ENCODE measurements around the gene FNDC3B.

Gene FNDC3B

DNA sequence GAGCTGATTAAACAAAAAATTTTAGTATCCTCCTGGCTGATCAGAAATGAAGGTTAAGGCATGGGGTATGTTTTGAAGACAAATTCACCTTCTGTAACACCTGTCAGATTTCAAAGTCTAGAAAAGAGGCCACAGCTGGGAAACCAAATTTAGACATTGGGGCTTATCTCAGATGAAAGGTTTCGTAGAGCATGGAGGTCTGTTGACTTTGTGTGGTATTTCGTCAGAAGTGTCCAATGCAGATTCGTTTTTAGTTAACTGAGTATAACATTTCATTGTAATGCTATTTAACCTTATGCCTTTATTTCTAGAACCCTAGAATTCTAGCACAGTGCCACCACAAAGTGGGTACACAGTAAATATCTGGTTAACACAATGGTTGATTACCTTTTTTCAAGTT, 61.7 kb downstream of the FNDC3B start:
- Histone ChIP-seq H3K4me3 (ENCODE audit: low read depth in 1 of 2, low read length in 2 of 2) (no peak overlapping the region), H3K27ac (ENCODE audit: low read depth, low read length) (no peak overlapping the region), H3K9me3 (ENCODE audit: control insufficient read depth in 1 of 2, low read length in 2 of 2) (no peaks in the 10 kb centered on the region), H3K4me1 (ENCODE audit: control insufficient read depth in 1 of 2, insufficient read depth in 2 of 2, low read length in 2 of 2) (peaks cover 8 to 73% of the 10 kb centered on the region in 2 donors), H3K27me3 (ENCODE audit: control insufficient read depth in 1 of 2, insufficient read depth in 2 of 2, low read length in 2 of 2) (no peaks in the 10 kb centered on the region), H3K9ac (ENCODE audit: low read depth in 1 of 2, low read length in 2 of 2) (no peak overlapping the region), H3K36me3 (ENCODE audit: control insufficient read depth in 1 of 2, insufficient read depth in 2 of 2, low read length in 2 of 2) (no peaks in the 10 kb centered on the region)

DNA sequence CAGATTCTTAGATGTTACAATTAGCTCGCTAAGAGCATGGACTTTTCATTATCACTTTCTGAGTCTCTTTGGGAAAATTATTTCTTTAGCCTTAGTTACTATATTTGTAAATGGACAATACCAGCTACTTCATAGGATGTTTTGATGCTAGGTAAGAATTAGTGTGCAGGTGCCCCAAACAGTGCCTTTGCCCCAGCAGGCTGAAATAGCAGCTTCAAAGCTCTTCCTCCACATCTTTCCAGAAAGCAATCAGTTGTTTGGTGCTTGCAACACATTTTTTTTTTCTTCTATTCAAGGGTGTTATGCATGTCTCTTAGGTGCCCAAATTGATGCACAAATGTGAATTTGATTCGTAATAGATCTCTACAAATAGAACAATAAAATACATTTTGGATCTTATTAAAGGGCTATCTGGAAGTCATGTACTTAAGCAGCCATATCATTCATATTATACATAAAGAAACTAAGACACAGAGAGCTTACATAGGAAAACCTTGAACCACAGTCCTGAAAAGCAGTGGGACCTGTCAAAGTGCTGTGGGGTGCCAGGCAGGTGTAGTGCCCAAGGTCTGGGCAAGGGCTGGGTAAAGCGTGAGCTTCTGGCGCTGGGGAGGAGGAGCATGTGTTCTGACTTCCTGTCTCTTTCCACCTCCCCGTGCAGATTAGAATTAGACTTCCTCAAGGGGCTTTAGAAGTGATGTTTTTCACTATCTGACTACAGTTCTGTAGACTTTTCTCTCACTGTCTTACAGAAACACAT, 62.9 kb downstream of the FNDC3B start:
- Histone ChIP-seq H3K9ac (ENCODE audit: low read depth in 1 of 2, low read length in 2 of 2) (no peak overlapping the region), H3K4me3 (ENCODE audit: low read depth in 1 of 2, low read length in 2 of 2) (no peak overlapping the region), H3K9me3 (ENCODE audit: control insufficient read depth in 1 of 2, low read length in 2 of 2) (no peaks in the 10 kb centered on the region), H3K27ac (ENCODE audit: low read depth, low read length) (no peak overlapping the region), H3K27me3 (ENCODE audit: control insufficient read depth in 1 of 2, insufficient read depth in 2 of 2, low read length in 2 of 2) (no peaks in the 10 kb centered on the region), H3K4me1 (ENCODE audit: control insufficient read depth in 1 of 2, insufficient read depth in 2 of 2, low read length in 2 of 2) (peaks cover 10 to 70% of the 10 kb centered on the region in 2 donors), H3K36me3 (ENCODE audit: control insufficient read depth in 1 of 2, insufficient read depth in 2 of 2, low read length in 2 of 2) (no peaks in the 10 kb centered on the region)

DNA sequence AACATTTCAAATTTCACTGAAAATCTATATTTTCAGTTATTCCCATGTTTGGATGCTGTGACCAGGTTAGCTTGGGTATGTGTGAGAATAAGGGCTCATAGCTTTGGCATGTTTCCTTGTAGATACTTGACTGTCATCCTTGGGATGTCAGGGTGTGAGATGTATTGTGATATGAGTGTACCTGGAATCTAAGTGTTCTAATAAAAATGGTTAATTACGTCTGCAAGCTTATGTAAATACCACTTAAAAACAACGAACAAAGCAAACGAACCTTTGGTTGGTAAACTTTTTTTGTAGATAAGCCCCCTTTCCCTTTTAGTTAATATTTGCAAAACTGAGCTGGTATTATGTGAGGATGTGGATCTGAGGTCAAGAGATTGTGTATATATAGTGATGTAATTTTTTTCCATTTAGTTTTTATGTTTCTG, 63.5 kb downstream of the FNDC3B start:
- Histone ChIP-seq H3K9ac (ENCODE audit: low read depth in 1 of 2, low read length in 2 of 2) (no peak overlapping the region), H3K27me3 (ENCODE audit: control insufficient read depth in 1 of 2, insufficient read depth in 2 of 2, low read length in 2 of 2) (no peaks in the 10 kb centered on the region), H3K4me1 (ENCODE audit: control insufficient read depth in 1 of 2, insufficient read depth in 2 of 2, low read length in 2 of 2) (peaks cover 11 to 64% of the 10 kb centered on the region in 2 donors), H3K36me3 (ENCODE audit: control insufficient read depth in 1 of 2, insufficient read depth in 2 of 2, low read length in 2 of 2) (no peaks in the 10 kb centered on the region), H3K27ac (ENCODE audit: low read depth, low read length) (no peak overlapping the region), H3K4me3 (ENCODE audit: low read depth in 1 of 2, low read length in 2 of 2) (no peak overlapping the region), H3K9me3 (ENCODE audit: control insufficient read depth in 1 of 2, low read length in 2 of 2) (no peaks in the 10 kb centered on the region)

DNA sequence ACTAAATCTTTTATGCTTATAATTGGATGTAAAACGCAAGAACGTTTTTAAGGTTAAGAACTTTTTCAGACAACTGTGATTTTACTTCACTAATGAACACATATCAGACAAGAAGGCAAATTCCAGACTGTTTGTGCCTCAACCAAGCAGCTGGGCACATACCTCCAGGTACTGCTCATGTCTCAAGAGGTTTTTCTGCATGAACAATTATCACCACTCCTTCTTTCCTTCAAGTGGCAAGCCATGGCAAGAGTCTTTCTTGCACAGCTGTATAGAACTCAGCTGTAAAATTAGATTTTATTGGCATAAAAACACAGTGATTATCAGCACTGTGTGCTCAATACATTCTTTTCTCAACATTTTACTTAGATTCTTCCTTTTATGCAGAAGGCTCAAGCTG, 64.3 kb downstream of the FNDC3B start:
- Histone ChIP-seq H3K27ac (ENCODE audit: low read depth, low read length) (no peak overlapping the region), H3K4me1 (ENCODE audit: control insufficient read depth in 1 of 2, insufficient read depth in 2 of 2, low read length in 2 of 2) (peaks cover 14 to 62% of the 10 kb centered on the region in 2 donors), H3K9ac (ENCODE audit: low read depth in 1 of 2, low read length in 2 of 2) (no peak overlapping the region), H3K4me3 (ENCODE audit: low read depth in 1 of 2, low read length in 2 of 2) (no peak overlapping the region), H3K27me3 (ENCODE audit: control insufficient read depth in 1 of 2, insufficient read depth in 2 of 2, low read length in 2 of 2) (no peaks in the 10 kb centered on the region), H3K36me3 (ENCODE audit: control insufficient read depth in 1 of 2, insufficient read depth in 2 of 2, low read length in 2 of 2) (no peaks in the 10 kb centered on the region), H3K9me3 (ENCODE audit: control insufficient read depth in 1 of 2, low read length in 2 of 2) (no peaks in the 10 kb centered on the region)

DNA sequence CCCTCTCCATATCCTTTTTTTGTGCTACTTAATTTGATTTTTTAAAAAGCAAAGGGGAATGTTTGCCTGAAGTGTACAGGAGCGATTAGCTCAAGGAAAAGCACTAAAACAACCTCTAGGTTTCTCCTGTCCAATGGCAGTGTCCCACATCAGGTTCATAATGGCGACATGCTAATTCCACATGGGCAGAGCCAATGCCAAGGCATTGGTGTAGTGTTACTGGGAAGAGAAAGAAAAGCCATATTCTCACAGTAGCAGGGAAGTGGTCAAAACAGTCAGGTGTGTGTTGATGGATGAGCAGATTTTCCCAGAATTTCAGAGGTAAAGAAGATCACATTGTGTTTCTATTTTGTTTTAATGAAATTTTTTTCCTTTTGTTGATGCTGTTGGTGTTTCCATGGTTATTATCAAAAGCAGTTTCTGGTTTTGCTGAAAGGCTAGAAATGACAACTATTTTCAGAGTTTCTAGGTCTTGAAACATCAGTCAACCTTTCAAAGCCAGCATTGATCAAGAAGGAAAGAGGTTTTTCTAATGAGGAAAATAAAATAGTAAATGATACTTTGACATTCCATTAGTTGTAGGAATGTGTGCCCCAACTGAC, 65.2 kb downstream of the FNDC3B start:
- H3K4me1 ChIP-seq (ENCODE audit: control insufficient read depth in 1 of 2, insufficient read depth in 2 of 2, low read length in 2 of 2) = peaks cover 14 to 55% of the 10 kb centered on the region in 2 donors
- H3K27ac ChIP-seq (ENCODE audit: low read depth, low read length) = no peak overlapping the region
- H3K27me3 ChIP-seq (ENCODE audit: control insufficient read depth in 1 of 2, insufficient read depth in 2 of 2, low read length in 2 of 2) = no peaks in the 10 kb centered on the region
- no peak overlapping the region for H3K9ac ChIP-seq (ENCODE audit: low read depth in 1 of 2, low read length in 2 of 2)
- no peak overlapping the region for H3K4me3 ChIP-seq (ENCODE audit: low read depth in 1 of 2, low read length in 2 of 2)
- no peaks in the 10 kb centered on the region for H3K9me3 ChIP-seq (ENCODE audit: control insufficient read depth in 1 of 2, low read length in 2 of 2)
- H3K36me3 ChIP-seq (ENCODE audit: control insufficient read depth in 1 of 2, insufficient read depth in 2 of 2, low read length in 2 of 2) = no peaks in the 10 kb centered on the region

DNA sequence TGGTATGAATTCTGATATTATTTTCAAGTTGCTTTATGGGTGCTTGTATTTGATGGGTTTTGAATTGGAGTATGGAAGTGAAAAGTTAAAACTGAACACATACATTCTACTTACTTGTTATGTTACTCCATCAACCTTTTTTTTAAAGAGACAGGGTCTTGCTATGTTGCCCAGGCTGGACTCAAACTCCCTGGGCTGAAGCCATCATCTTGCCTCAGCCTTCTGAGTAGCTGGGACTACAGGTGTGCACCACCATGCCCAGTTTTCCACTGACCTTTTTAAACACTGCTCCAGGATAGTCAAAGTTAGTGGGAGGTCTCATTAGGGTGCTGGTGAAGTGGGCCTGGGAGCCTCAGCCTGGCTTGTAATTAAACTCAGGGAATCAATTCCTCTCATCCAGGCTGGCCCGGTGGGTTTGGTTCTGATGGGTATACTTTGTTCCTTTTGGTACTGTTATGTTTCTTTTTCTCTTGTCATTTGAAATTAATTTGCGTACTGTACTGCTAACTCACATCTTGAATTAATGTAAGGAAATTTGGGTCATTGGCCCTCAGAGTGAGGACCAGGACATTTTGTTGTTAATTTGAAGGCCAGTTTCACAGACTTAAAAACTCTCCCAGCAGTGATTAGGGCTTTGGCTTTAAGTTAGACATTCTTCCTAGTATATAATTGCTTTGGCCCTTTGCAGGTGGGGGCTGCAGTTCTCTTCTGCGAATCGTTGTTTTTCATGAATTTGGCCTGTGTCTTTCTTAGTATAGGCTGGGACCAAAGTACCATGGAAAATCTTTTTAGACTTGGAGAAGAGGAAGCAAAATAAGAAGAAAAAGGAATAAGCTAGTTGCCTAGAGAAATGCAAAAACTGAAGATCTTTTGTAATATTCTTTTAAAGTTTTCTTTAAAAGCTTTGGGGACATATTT, 66.9 kb downstream of the FNDC3B start:
- H3K36me3 ChIP-seq (ENCODE audit: control insufficient read depth in 1 of 2, insufficient read depth in 2 of 2, low read length in 2 of 2) = no peaks in the 10 kb centered on the region
- H3K27me3 ChIP-seq (ENCODE audit: control insufficient read depth in 1 of 2, insufficient read depth in 2 of 2, low read length in 2 of 2) = no peaks in the 10 kb centered on the region
- peaks cover 14 to 50% of the 10 kb centered on the region in 2 donors for H3K4me1 ChIP-seq (ENCODE audit: control insufficient read depth in 1 of 2, insufficient read depth in 2 of 2, low read length in 2 of 2)
- no peak overlapping the region for H3K4me3 ChIP-seq (ENCODE audit: low read depth in 1 of 2, low read length in 2 of 2)
- no peak overlapping the region for H3K9ac ChIP-seq (ENCODE audit: low read depth in 1 of 2, low read length in 2 of 2)
- H3K9me3 ChIP-seq (ENCODE audit: control insufficient read depth in 1 of 2, low read length in 2 of 2) = no peaks in the 10 kb centered on the region
- no peak overlapping the region for H3K27ac ChIP-seq (ENCODE audit: low read depth, low read length)

DNA sequence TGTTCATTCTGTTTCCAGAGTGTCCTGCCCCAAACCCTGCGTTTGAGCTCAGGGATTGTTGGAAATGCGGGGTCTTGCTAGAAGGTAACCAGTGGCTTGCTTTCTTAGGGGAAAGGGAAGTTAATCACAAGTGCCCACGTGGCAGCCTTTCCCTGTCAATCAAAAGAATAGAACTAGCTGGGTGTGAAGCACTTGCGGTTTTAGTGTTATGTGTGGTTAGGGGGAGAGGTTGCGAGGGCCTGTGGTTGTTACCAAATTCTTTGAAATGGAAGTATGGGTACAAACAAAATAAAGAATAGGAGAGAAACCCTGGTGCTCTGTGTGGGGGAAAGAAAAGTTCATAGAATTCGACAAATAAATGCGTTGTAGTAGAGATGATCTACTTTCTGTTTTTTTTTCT, 67.6 kb downstream of the FNDC3B start:
- H3K4me3 ChIP-seq (ENCODE audit: low read depth in 1 of 2, low read length in 2 of 2) = no peak overlapping the region
- H3K9me3 ChIP-seq (ENCODE audit: control insufficient read depth in 1 of 2, low read length in 2 of 2) = no peaks in the 10 kb centered on the region
- H3K27me3 ChIP-seq (ENCODE audit: control insufficient read depth in 1 of 2, insufficient read depth in 2 of 2, low read length in 2 of 2) = no peaks in the 10 kb centered on the region
- H3K36me3 ChIP-seq (ENCODE audit: control insufficient read depth in 1 of 2, insufficient read depth in 2 of 2, low read length in 2 of 2) = no peaks in the 10 kb centered on the region
- peak overlapping the region; percentile 5 for H3K27ac ChIP-seq (ENCODE audit: low read depth, low read length)
- no peak overlapping the region for H3K9ac ChIP-seq (ENCODE audit: low read depth in 1 of 2, low read length in 2 of 2)
- H3K4me1 ChIP-seq (ENCODE audit: control insufficient read depth in 1 of 2, insufficient read depth in 2 of 2, low read length in 2 of 2) = peaks cover 14 to 47% of the 10 kb centered on the region in 2 donors

DNA sequence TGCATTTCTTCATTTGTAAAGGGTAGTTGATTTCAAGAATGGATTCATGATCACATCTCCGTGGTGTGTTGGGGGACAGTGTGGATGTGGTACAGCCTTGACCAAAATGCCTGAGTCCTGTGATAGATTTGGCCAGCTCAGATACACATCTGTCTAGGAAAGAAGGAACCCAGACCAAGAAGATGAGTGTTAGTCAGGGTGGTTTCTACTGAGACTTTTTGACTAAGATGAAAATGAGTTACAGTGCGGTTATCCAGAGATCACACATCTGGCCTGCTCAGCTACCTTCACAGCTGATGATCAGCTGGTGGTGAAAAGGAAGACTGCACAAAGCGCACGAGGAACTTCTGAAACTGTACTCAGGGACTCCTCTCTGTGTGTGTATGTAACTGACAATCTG, 68.0 kb downstream of the FNDC3B start:
- no peak overlapping the region for H3K9ac ChIP-seq (ENCODE audit: low read depth in 1 of 2, low read length in 2 of 2)
- no peak overlapping the region for H3K4me3 ChIP-seq (ENCODE audit: low read depth in 1 of 2, low read length in 2 of 2)
- H3K4me1 ChIP-seq (ENCODE audit: control insufficient read depth in 1 of 2, insufficient read depth in 2 of 2, low read length in 2 of 2) = peaks cover 10 to 43% of the 10 kb centered on the region in 2 donors
- H3K9me3 ChIP-seq (ENCODE audit: control insufficient read depth in 1 of 2, low read length in 2 of 2) = no peaks in the 10 kb centered on the region
- H3K27me3 ChIP-seq (ENCODE audit: control insufficient read depth in 1 of 2, insufficient read depth in 2 of 2, low read length in 2 of 2) = no peaks in the 10 kb centered on the region
- H3K36me3 ChIP-seq (ENCODE audit: control insufficient read depth in 1 of 2, insufficient read depth in 2 of 2, low read length in 2 of 2) = no peaks in the 10 kb centered on the region
- H3K27ac ChIP-seq (ENCODE audit: low read depth, low read length) = peak overlapping the region; percentile 5

DNA sequence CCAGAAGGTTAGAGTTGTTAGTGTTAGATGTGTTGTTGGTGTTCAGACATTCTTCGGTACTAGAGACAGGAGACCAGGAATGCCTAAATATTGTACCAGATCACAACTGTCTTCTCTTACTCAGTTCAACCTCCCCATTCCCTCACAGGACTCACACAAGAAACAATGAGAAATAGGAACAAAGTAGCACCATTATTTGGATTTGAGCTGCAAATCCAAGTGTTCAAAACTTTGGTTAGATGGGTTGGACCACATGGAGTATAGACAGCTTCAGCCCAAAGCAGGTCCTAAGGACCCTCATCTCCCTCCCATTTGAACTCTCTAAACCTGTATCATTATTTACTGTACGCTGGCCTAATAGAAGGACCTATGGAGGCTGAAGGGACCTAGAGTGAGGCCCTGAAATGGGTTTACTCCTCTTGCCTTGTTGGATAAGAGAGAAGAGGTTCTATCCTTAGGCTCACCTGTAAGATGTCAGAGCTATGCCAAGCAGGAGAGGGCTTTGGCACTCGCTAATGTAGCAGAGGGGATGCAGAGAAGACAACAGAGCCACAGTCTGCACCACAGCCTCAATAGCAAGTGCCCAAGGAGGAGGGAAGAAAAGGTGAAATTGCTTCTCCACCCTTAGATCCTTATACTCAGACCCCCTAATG, 70.9 kb downstream of the FNDC3B start:
- H3K27ac ChIP-seq (ENCODE audit: low read depth, low read length) = no peak overlapping the region
- H3K36me3 ChIP-seq (ENCODE audit: control insufficient read depth in 1 of 2, insufficient read depth in 2 of 2, low read length in 2 of 2) = peaks cover 0 to 9% of the 10 kb centered on the region in 2 donors
- H3K4me3 ChIP-seq (ENCODE audit: low read depth in 1 of 2, low read length in 2 of 2) = no peak overlapping the region
- no peak overlapping the region for H3K9ac ChIP-seq (ENCODE audit: low read depth in 1 of 2, low read length in 2 of 2)
- H3K27me3 ChIP-seq (ENCODE audit: control insufficient read depth in 1 of 2, insufficient read depth in 2 of 2, low read length in 2 of 2) = no peaks in the 10 kb centered on the region
- H3K4me1 ChIP-seq (ENCODE audit: control insufficient read depth in 1 of 2, insufficient read depth in 2 of 2, low read length in 2 of 2) = peaks cover 9 to 20% of the 10 kb centered on the region in 2 donors
- no peaks in the 10 kb centered on the region for H3K9me3 ChIP-seq (ENCODE audit: control insufficient read depth in 1 of 2, low read length in 2 of 2)

Data from duodenal mucosa (tissue), 2 donors.